ENCODE data around the gene RDH8. TPM values are rescaled to one million over a fixed set of nuclear protein-coding genes. Genes with fewer than 3 reads are reported as not detected.

The RDH8 gene
- total and polyA plus RNA-seq, 2 donors (not counting 3 experiments of a cell fraction or from before 2014, with no cell fraction given) = not detected

GRCh38 chr19:10069046-10069445, 55.8 kb downstream of the RDH8 start:
- BruUV-seq (replicated peaks) = no TSS peak

More at GRCh38 chr19:10069046-10069445, 55.8 kb downstream of the RDH8 start:
- no peaks in the 10 kb centered on the region for H3K9me1 ChIP-seq (replicated peaks; ENCODE audit: control insufficient read depth, extremely low read depth, insufficient read depth, low read length)
- no peak overlapping the region for H3K4me2 ChIP-seq (ENCODE audit: insufficient read depth, low read length)
- no peak overlapping the region for H2AFZ ChIP-seq (ENCODE audit: low read depth, low read length)
- POLR2A ChIA-PET = no interaction called here
- TF ChIP-seq CTCF (IDR thresholded peaks at IDR 0.05; ENCODE audit: extremely low read depth in 1 of 2, insufficient read depth in 1 of 2, low read depth in 1 of 2, low read length in 2 of 2) (no peak), MAX (IDR thresholded peaks at IDR 0.05; ENCODE audit: insufficient read depth, insufficient read length) (no peak), EZH2 (IDR thresholded peaks at IDR 0.05; ENCODE audit: borderline replicate concordance, low read depth, low read length, severe bottlenecking) (no peak), JUN (IDR thresholded peaks at IDR 0.05; ENCODE audit: borderline replicate concordance, insufficient read depth, insufficient read length, low read depth) (no peak), POLR2A (IDR thresholded peaks at IDR 0.05; ENCODE audit: low read depth, low read length) (no peak), POLR2AphosphoS5 (IDR thresholded peaks at IDR 0.05; ENCODE audit: insufficient read depth, low read depth, low read length) (no peak), FOS (IDR thresholded peaks at IDR 0.05; ENCODE audit: borderline replicate concordance, insufficient read depth, low read length) (no peak), GATA2 (IDR thresholded peaks at IDR 0.05; ENCODE audit: insufficient read depth, insufficient read length, low read depth, low read length) (no peak), MYC (IDR thresholded peaks at IDR 0.05; ENCODE audit: low read depth, low read length) (no peak)
- H3K27me3 ChIP-seq (ENCODE audit: control insufficient read depth in 2 of 2, insufficient read depth in 2 of 2, low read length in 2 of 2) = no peaks in the 10 kb centered on the region
- no peaks in the 10 kb centered on the region for H4K20me1 ChIP-seq (replicated peaks; ENCODE audit: control insufficient read depth, extremely low read depth, insufficient read depth, low read length)
- no peaks in the 10 kb centered on the region for H3K36me3 ChIP-seq (ENCODE audit: control insufficient read depth in 2 of 2, extremely low read depth in 1 of 2, insufficient read depth in 2 of 2, low read length in 2 of 2)
- DNase-seq (ENCODE audit: low read depth, low spot score) (no peak), FAIRE-seq (no peak)
- H3K27ac ChIP-seq (ENCODE audit: insufficient read depth, low read depth, low read length) = no peak overlapping the region
- H3K9me3 ChIP-seq (replicated peaks; ENCODE audit: control insufficient read depth, insufficient read depth, low read length) = no peaks in the 10 kb centered on the region
- CTCF ChIA-PET = no interaction called here
- H3K4me1 ChIP-seq (ENCODE audit: control insufficient read depth, extremely low read depth, insufficient read depth, low read length) = no peaks in the 10 kb centered on the region
- intact Hi-C loops (cut with micrococcal nuclease) = no loop called here
- H3K9ac ChIP-seq (replicated peaks; ENCODE audit: extremely low read depth, insufficient read depth, low read length) = no peak overlapping the region
- no peaks in the 10 kb centered on the region for H3K79me2 ChIP-seq (ENCODE audit: control insufficient read depth, insufficient read depth, low read length)
- dilution Hi-C loops (cut with MboI; ENCODE audit: extremely low pct_ligation_motif_present, low sequenced_read_pairs) = no loop called here
- H3K4me3 ChIP-seq (replicated peaks in 1 of 3; ENCODE audit: insufficient read depth in 1 of 3, low read depth in 1 of 3, low read length in 3 of 3) = no peak overlapping the region

All from endothelial cell of umbilical vein (primary cell).